NCI-H2107 treated with DMSO at 0.1 percent for 48 hours (cell line): ENCODE data around the gene TSHZ3.

ENCODE experiments used
- DNase-seq: peaks from one replicate; lab custom pipeline; 2025; ENCODE audit not compliant: unreplicated experiment; lab: John Stamatoyannopoulos, UW

TSHZ3 gene

DNA sequence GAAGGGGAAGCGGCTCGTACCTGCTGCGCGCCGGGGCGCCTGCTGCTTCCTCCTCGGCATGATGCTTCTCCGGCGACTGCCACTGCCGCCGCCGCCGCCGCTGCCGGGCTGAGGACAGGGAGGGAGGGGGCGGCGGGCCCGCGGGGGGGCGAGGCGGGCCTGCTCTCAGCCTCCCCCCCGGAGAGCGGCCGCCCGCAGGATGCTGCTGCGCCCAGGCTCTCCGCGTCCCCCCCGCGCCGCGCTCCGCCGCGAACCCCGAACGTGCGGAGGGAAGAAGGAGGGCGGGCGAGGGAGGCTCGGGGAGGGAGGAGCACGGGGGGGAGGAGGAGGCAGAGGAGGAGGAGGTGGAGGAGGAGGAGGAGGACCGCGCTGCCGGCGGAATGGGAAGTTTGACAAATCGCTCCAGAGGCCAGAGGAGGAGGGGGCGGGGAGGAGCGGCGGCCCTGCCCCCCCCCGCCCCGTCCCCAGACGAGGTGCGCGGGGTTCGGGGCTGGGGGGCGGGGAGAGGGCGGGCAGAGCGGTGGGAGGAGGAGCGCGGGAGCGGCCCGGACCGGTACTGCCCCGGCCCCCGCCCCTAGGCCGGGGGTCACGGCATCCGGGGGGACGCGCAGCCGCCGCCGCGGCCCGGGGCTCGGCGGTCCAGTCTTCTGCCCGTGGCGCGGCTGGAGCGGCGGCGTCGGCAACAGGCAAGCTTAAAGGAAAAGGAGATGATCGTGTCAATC lies at the start of gene TSHZ3:
Gene TSHZ3 (minus strand): TSS at position 277 of the 722 bp plus-strand sequence. CDS start 217 bp downstream, at position 60.
- no peak for DNase-seq

DNA sequence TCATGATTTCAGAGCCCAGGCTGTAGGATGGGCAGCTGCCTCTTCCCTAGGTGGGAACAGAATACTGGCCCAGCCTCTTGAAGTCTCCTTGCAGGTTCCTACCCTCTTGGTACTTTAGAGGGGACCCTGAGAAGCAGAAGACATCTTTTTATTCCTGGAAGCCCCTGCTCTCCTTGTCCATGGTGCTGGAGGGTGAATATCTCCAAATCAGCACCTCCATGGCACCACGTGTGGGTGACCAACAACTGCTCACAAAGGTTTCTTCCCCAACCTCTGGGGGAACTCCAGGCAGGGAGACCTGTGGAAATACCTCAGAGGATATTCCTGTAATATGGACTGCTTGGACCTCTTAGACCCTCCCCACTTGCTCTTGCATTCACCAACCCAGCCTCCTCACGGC lies 48.1 kb upstream of the TSHZ3 start:
- no peak for DNase-seq

DNA sequence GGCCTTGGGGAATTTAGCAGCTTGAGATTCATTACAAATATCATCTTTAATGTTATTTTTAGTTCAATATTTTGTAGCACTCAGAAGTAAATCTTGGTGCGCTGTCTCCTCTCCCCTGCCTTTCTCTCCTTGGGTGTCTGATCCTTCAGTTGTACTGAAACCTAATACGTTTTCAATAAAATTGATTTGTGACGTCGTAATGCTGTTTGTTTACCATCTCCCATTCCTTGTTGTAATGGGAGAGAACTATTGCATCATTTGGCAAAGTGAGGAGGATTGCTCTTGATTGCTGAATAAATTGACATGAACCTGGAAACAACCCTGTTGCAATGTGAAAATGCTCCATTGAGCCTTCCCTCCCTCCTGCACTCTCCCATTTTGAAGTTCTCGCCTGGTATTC lies 43.2 kb upstream of the TSHZ3 start:
- no peak for DNase-seq

DNA sequence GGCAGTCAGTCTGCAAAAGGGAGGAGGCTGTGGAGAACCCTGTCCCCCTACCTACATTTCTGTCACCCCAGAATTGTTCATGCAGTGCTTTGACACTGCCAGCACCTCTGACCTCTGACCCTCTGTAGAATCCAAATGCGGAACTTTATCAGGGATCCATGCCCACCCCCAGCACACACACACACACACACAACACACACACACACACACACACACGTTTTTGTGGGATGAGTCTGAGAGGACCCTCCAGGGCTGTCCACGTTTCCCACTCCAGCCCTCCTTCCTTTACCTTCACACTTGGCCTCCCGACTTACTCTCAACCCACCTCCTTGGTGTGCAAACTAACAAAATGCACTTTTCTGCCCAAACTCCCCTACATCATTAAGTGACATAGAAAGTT lies 42.3 kb upstream of the TSHZ3 start:
- DNase-seq = no peak

- DNase-seq = no peak
These were observed 41.5 kb upstream of the TSHZ3 start for GRCh38 chr19:31390711-31391110.

DNA sequence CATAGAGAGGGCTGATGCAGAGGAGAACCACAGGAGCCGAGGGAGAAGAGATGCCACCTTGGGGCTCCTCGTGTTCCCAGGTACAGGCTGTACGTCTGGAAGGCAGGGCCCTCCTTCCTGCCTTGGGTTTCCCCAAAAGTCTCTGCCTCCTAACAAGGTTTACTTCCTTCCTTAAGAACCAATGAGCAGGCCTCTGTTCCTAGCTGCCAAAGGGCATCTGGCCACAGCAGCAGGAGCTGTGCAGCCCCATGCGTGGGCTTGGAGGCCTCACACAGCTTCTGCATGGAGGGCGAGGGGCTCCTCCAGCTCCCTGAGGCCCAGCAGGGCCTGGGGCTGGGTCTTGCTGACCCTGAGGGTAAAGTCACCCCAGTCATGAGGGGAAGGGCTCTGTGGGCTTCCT lies 40.6 kb upstream of the TSHZ3 start:
- DNase-seq = no peak

DNA sequence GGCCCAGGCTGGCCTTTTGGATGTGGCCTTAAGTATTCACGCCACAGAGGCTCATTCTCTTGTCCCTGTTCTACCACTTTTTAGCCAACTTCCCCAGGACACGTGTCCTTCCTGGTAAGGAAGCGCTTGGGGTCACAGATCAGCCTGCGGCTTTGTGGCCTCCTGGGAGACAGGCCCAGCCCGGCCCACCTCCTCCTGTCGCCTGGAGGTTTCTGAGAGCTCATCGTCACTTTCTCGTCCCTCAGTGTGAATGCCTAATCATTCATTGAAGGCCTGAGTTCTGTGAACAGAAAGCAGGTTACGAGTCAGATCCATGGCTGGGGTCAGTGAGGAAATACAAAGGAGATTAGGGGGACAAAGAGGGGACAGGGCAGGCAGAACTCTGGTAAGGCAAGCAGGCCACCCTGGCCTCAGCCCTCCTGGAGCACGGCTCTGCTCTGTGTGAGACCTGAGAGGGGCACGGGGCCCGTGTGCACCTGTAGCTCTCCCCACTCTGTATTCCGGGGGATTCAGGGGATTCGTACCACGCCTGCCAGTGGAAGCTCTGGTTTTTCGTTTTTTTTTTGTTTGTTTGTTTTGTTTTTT lies 38.6 kb upstream of the TSHZ3 start:
- DNase-seq = no peak

DNA sequence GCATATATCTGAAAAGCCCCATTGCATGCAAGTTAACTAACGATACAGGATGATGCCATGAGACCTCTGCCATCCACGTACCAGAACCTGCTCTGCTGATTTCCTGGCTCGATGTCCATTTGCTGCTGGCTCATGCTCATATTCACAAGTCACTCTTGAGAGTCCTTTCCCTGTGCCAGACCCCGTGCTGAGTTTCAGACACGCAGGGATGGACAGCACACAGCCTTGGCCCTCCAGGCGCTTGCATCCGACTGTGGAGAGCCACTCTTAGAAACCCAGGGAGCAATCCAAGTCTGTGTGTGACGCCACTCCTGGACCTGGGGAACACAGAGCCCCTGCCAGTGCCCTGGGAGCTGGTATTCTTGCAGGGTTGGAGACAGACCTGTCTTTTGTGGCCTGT lies 37.6 kb upstream of the TSHZ3 start:
- no peak for DNase-seq

- DNase-seq = no peak
These were observed 36.5 kb upstream of the TSHZ3 start for GRCh38 chr19:31385744-31386143.

- no peak for DNase-seq
These were observed 34.3 kb upstream of the TSHZ3 start for GRCh38 chr19:31383553-31383952.

DNA sequence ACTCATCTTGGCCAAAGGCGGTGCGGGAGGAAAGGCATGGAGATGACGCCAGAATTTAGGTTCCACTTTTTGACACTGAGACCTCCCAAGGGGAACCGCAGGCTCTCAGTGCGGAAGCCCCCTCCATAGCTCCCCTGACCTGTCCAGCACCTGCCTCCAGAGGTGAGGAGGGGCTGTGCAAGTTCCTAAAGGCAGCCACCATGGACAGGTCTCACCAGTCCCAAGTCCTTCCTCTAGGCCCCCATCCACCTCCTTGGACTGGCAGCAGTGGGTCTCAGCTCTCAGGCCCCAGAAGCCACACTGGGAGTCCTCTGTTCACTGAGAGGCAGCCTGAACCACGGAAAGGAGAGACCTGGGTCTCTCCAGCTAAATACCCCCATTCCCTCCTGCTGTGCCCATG lies 31.6 kb upstream of the TSHZ3 start:
- DNase-seq = no peak

- no peak for DNase-seq
These were observed 29.2 kb upstream of the TSHZ3 start for GRCh38 chr19:31378404-31378803.

DNA sequence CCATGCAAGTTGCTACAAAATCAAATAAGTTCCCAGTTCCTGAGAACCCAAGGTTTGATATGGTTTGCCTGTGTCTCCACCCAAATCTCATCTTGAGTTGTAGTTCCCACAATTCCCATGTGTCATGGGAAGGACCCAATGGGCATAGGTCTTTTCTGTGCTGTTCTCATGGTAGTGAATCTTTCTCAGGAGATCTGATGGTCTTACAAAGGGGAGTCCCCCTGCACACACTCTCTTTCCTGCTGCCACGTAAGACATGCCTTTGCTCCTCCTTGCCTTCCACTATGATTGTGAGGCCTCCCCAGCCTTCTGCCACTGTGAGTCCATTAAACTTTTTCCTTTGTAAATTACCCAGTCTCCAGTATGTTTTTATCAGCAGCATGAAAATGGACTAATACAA lies 28.5 kb upstream of the TSHZ3 start:
- no peak for DNase-seq

DNA sequence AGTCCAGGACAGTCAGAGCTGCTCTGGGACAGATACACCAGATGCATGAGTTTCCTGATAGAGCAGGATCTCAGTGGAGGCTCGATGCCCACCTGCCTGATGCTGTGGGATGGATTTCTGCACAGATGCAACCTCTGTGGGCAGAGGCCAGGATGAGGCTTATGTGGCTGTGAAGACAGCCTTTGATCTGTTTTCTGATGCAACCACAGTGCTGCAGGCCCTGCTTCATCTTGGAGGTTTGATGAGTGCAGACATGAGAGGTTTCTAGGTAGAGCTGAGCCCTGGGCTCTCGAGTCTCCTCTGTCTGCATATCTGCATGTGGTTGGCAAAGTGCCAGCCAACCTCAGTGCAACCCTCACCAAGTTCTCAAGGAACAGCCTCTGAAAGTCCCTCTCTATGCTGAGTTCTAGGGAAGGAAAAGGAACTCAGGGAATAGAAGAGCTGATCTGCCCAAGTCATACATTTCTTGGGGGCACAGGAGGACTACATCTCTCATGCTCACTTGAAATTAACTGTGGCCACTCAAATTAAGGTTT lies 23.1 kb upstream of the TSHZ3 start:
- DNase-seq = no peak

- DNase-seq = no peak
These were observed 21.0 kb upstream of the TSHZ3 start for GRCh38 chr19:31370216-31370615.

GRCh38 chr19:31364963-31365362 lies 15.7 kb upstream of the TSHZ3 start:
- DNase-seq = no peak

DNA sequence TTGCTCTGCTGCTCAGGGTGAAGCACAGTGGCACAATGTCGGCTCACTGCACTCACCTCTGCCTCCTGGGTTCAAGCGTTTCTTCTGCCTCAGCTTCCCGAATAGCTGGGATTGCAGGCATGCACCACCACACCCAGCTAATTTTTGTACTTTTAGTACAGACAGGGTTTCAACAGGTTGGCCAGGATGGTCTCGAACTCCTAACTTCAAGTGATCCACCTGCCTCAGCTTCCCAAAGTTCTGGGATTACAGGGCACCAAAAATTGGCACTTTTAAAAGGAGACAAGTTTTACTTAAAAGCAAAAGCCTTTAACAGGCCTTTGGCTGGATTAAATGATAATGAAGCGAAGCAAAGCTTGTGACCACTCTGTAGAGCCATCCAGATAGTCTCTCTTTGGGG lies 12.5 kb upstream of the TSHZ3 start:
- DNase-seq = no peak

DNA sequence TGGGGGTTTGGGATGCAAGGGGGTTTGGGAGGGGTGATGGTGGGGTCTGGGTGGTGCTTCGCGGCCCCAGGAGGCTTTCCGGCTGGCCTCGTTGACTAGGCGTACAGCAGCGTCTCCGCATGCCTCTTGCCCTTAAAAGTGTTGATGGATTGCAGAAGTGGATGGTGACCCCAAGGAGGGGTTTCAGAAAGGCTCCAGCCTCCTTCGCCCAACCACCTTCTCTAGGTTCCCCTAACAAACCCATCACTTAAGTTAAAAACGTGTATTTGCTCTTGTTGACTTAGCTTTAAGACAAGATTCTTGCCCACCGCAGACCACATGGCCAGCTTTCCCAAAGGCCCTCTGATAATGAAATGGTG lies 8.1 kb upstream of the TSHZ3 start:
- no peak for DNase-seq

GRCh38 chr19:31356587-31357314 lies 7.5 kb upstream of the TSHZ3 start:
- DNase-seq = no peak

- no peak for DNase-seq
These were observed 6.5 kb upstream of the TSHZ3 start for GRCh38 chr19:31355665-31356289.

DNA sequence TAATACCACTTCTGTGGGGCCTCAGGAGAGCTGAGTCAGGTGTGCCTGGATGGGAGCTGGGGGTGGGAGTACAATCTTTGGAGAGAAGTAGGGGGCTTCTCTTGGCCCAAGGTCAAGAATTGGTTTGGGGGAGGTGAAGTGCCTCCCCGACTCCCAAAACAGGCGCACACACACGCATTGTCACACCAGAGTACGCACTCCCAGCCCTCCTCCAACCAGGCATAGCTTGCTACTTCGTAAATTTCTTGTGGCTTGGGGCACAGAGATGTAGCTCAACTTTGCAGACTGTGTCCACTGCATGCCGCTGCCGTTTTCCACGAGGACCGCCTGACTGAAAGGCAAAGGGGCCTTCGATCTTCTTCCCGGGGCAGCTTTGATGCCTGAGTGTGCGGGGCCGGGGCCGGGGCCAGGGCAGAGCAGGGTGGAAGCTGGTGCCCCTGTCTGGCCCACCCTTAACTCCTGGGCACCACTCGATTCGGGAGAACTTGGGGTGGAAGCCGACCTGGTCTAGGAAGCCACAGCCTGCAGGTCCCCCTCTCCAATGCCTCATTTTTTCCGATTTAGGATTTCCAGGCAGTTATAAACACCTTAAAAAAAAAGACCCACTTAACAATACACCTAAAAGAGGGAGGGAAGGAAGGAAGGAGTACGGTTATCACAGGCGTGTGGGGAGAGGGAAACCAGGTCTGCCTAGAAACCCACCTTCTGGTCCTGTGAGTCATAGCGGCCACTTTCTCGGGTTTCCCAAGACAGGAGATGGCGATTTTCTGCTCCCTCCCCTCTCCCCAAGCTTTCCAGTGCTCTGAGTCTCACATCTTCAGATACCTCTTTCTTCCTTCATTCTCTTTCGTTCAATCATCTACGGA lies 5.8 kb upstream of the TSHZ3 start:
- DNase-seq = no peak
